ENCODE results near the gene TBC1D22A. TPM values are rescaled to one million over a fixed set of nuclear protein-coding genes. Genes with fewer than 3 reads are reported as not detected.

The TBC1D22A gene
- total RNA-seq, 1 donor = 17.7 TPM

- Histone ChIP-seq H4K20me1 (ENCODE audit: insufficient read depth, low read length) (peaks cover 44% of the 10 kb centered on the region), H3K36me3 (ENCODE audit: insufficient read depth, low read length) (peaks cover 6% of the 10 kb centered on the region), H3K4me3 (ENCODE audit: insufficient read depth, low read length) (no peak overlapping the region), H2AFZ (ENCODE audit: low read length) (no peak overlapping the region), H3K4me1 (ENCODE audit: insufficient read depth, low read length) (peaks cover 11% of the 10 kb centered on the region), H3K27ac (ENCODE audit: low read depth, low read length) (peak overlapping the region; percentile 33), H3K79me2 (ENCODE audit: insufficient read depth, low read length) (peaks cover 3% of the 10 kb centered on the region), H3K4me2 (ENCODE audit: insufficient read depth, low read length) (peak overlapping the region; percentile 29), H3K9me3 (ENCODE audit: low read depth, low read length) (no peaks in the 10 kb centered on the region), H3K27me3 (ENCODE audit: insufficient read depth, low read length) (no peaks in the 10 kb centered on the region)
- peak; percentile 22 for TF ChIP-seq CTCF (IDR thresholded peaks at IDR 0.05; ENCODE audit: extremely low read depth, low read depth, low read length)
- peak; percentile 94 for DNase-seq (ENCODE audit: insufficient read length, low spot score, missing footprints)
Measured at GRCh38 chr22:47012589-47013370, 250.3 kb downstream of the TBC1D22A start.

- peak overlapping the region; percentile 33 for H3K27ac ChIP-seq (ENCODE audit: low read depth, low read length)
- TF ChIP-seq CTCF (IDR thresholded peaks at IDR 0.05; ENCODE audit: extremely low read depth, low read depth, low read length) = no peak
- no peak overlapping the region for H3K4me3 ChIP-seq (ENCODE audit: insufficient read depth, low read length)
- H3K9me3 ChIP-seq (ENCODE audit: low read depth, low read length) = no peaks in the 10 kb centered on the region
- peaks cover 6% of the 10 kb centered on the region for H3K36me3 ChIP-seq (ENCODE audit: insufficient read depth, low read length)
- peaks cover 44% of the 10 kb centered on the region for H4K20me1 ChIP-seq (ENCODE audit: insufficient read depth, low read length)
- H3K4me1 ChIP-seq (ENCODE audit: insufficient read depth, low read length) = peaks cover 11% of the 10 kb centered on the region
- H3K27me3 ChIP-seq (ENCODE audit: insufficient read depth, low read length) = no peaks in the 10 kb centered on the region
- peaks cover 3% of the 10 kb centered on the region for H3K79me2 ChIP-seq (ENCODE audit: insufficient read depth, low read length)
- H2AFZ ChIP-seq (ENCODE audit: low read length) = no peak overlapping the region
- peak; percentile 15 for DNase-seq (ENCODE audit: insufficient read length, low spot score, missing footprints)
- no peak overlapping the region for H3K4me2 ChIP-seq (ENCODE audit: insufficient read depth, low read length)
Measured at GRCh38 chr22:47013861-47014635, 251.6 kb downstream of the TBC1D22A start.

- no peak overlapping the region for H3K27ac ChIP-seq (ENCODE audit: low read depth, low read length)
- DNase-seq (ENCODE audit: insufficient read length, low spot score, missing footprints) = peak; percentile 54
- no peaks in the 10 kb centered on the region for H3K9me3 ChIP-seq (ENCODE audit: low read depth, low read length)
- no peak overlapping the region for H3K4me3 ChIP-seq (ENCODE audit: insufficient read depth, low read length)
- no peak for TF ChIP-seq CTCF (IDR thresholded peaks at IDR 0.05; ENCODE audit: extremely low read depth, low read depth, low read length)
- H3K36me3 ChIP-seq (ENCODE audit: insufficient read depth, low read length) = no peaks in the 10 kb centered on the region
- peaks cover 48% of the 10 kb centered on the region for H4K20me1 ChIP-seq (ENCODE audit: insufficient read depth, low read length)
- no peak overlapping the region for H3K4me2 ChIP-seq (ENCODE audit: insufficient read depth, low read length)
- H2AFZ ChIP-seq (ENCODE audit: low read length) = no peak overlapping the region
- H3K79me2 ChIP-seq (ENCODE audit: insufficient read depth, low read length) = no peaks in the 10 kb centered on the region
- H3K27me3 ChIP-seq (ENCODE audit: insufficient read depth, low read length) = no peaks in the 10 kb centered on the region
- H3K4me1 ChIP-seq (ENCODE audit: insufficient read depth, low read length) = peaks cover 11% of the 10 kb centered on the region
Measured at GRCh38 chr22:47014636-47015345, 252.3 kb downstream of the TBC1D22A start.

Data from osteoblast (primary cell).